GM18909 (cell line): ENCODE measurements around the gene CACNA1G.

Source experiments
- ATAC-seq: cut with Tn5 transposase; IDR thresholded peaks from one replicate; pipeline ENCODE4 v1.9.1; 2021; ENCODE audit warnings: mild to moderate bottlenecking; ENCODE audit not compliant: unreplicated experiment, poor library complexity

CACNA1G gene

GRCh38 chr17:50564916-50565315 is 4.4 kb downstream of the CACNA1G start:
- no peak for ATAC-seq

GRCh38 chr17:50565402-50566350 is 5.2 kb downstream of the CACNA1G start:
- no peak for ATAC-seq

GRCh38 chr17:50566886-50567285 is 6.4 kb downstream of the CACNA1G start:
- ATAC-seq, result no peak

GRCh38 chr17:50568659-50569058 is 8.1 kb downstream of the CACNA1G start:
- no peak for ATAC-seq

DNA sequence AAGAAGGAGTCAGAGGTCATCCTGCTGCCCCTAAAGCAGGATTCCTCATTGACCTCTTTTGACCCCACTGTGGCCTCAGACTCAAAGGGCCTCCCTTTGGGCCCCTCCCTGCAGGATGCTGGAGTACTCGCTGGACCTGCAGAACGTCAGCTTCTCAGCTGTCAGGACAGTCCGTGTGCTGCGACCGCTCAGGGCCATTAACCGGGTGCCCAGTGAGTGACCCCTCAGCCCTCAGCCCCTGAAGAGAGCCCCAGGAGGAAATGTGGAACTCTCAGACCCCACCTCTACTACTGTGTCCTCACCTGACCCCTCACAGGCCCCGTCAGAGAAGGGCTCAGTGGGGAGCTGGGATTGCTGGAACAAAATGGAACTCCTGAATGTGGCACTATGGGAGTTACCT is 9.1 kb downstream of the CACNA1G start:
- no peak for ATAC-seq

DNA sequence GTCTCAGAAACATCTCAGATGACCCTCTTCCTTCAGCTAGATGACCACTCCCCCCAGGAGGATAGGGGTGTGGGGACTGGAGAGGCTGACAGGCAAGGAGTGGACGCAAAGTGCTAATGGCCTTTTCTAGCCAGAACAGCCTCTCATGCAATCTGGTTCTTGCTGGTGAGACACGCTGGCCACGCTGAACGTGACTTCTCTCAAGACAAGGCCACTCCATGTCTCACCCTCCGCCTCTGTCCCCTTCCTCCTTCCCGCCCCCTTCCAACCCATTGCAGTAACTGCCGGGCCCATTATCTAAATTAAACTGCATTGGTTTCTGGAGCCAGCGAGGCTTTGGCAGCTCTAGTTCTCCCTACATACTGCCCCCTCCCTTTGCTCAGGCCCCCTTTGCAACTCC is 9.5 kb downstream of the CACNA1G start:
- ATAC-seq, result no peak

DNA sequence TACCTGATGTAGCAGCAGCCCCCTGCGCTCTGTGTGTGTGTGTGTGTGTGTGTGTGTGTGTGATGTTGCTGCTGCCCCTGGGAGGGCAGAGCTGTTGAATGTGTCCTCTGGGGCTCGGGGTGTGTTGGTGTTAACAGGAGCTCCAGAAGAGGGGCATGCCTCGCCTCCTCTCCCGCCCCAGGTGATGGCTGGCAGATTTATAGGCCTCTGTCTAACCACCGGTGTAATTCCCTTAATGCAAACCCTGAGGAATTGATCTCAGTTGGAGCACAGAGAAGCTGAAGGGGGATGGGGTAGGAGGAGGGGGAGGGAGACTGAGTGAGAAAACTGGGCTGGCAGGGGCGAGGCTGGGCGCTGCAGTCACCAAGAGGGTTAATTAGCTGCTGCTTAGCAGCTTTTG is 10.0 kb downstream of the CACNA1G start:
- no peak for ATAC-seq

GRCh38 chr17:50571681-50572080 is 11.2 kb downstream of the CACNA1G start:
- ATAC-seq, result no peak

- ATAC-seq, result no peak
Observed at GRCh38 chr17:50572541-50572940, 12.0 kb downstream of the CACNA1G start.

DNA sequence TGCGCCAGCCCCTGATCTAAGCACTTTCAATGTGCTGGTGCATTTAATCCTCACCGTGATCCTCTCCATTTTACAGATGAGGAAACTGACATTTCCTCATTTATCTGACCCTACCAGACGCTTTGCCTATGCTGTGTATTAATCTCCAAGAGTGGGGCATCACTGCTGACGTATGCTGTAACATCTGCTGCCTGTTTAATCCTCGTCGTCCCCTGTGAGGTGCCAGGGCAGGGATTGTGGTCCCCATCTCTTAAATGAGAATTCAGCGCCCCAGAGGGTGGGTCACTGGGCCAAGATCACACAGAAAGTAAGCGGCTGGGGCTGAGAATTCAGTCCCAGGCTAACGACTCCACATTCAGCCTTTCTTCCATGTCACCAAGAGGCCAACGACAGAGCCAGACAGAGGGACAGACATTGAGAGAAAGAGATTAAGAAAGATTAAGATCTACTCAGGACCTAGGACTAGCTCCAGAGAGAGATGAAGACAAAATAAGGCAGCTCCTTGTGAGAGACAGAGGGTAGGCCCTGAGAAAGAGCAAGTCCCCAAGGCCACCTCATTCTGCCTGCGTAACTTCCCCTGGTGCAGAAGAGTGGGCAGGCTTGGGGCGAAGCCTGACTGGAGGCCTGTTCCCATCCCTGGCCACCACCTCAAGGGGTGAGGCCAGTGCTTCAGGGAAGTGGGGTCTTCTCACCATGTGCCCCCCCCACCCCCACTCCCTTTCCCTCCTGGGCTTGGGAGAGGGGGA is 13.5 kb downstream of the CACNA1G start:
- ATAC-seq, result no peak

DNA sequence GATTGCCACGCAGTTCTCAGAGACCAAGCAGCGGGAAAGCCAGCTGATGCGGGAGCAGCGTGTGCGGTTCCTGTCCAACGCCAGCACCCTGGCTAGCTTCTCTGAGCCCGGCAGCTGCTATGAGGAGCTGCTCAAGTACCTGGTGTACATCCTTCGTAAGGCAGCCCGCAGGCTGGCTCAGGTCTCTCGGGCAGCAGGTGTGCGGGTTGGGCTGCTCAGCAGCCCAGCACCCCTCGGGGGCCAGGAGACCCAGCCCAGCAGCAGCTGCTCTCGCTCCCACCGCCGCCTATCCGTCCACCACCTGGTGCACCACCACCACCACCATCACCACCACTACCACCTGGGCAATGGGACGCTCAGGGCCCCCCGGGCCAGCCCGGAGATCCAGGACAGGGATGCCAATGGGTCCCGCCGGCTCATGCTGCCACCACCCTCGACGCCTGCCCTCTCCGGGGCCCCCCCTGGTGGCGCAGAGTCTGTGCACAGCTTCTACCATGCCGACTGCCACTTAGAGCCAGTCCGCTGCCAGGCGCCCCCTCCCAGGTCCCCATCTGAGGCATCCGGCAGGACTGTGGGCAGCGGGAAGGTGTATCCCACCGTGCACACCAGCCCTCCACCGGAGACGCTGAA is 15.2 kb downstream of the CACNA1G start:
- ATAC-seq, result no peak

DNA sequence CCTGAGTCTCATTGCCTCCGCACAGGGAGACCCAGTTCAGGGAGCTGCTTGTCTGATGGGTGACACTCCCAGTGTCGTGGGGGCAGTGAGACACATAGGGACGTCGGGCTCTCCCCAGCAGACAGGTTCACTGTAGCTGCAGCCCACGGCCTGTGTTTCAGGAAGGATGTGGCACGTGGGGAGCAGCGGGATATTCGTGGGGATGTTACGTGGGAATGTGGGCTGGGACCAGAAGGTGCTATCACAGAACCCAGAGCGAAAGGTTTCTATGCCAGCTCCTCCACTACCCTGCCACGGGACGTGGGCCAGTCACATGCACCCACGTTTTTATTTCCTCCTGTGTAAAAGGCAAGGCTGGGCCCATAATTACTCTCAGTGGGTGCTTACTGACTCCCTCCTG is 16.3 kb downstream of the CACNA1G start:
- ATAC-seq, result no peak

- no peak for ATAC-seq
Observed at GRCh38 chr17:50577451-50577954, 17.0 kb downstream of the CACNA1G start.

DNA sequence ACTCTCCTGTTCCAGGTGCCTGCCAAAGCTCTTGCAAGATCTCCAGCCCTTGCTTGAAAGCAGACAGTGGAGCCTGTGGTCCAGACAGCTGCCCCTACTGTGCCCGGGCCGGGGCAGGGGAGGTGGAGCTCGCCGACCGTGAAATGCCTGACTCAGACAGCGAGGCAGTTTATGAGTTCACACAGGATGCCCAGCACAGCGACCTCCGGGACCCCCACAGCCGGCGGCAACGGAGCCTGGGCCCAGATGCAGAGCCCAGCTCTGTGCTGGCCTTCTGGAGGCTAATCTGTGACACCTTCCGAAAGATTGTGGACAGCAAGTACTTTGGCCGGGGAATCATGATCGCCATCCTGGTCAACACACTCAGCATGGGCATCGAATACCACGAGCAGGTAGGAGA is 17.7 kb downstream of the CACNA1G start:
- ATAC-seq, result no peak

DNA sequence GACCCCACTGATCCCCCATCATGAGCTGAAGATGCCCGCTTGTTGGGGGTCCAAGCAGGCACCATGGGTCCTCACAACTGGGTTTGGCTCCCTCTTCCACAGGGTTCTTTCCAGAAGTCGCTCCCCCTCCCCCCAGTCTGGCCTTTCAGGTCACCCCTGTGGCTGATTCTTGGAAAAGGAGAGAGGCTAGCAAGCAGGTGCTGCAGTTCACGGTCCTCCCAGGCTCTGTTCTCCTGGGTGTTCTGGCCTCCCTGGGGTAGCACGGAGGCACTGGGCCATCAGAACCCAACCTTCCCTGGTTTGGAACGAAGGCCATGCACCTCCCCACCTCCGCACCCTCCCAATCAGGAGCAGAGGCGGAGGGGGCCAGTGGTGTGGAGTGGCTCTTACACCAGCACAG is 18.9 kb downstream of the CACNA1G start:
- ATAC-seq, result no peak

GRCh38 chr17:50580646-50581045 is 20.1 kb downstream of the CACNA1G start:
- ATAC-seq, result no peak

DNA sequence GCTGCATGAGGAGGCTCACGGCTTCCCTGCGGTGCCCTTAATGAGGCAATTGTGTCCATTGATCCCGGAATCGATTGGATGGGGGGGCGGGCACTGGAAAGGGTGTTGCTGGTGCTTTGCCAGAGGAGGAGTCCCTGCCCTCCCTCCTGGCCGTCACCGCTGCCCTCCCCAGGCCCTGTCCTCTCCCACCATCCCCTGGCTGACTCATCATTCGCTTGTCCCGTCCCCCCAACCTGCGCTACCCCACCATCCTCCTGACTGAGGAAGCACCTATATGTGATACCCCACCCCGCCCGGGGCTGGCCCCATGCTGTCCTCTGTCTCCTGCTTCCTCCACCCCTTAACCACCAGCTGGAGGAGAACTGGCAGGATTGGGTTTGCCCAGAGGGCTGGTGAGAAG is 20.8 kb downstream of the CACNA1G start:
- ATAC-seq, result no peak

- ATAC-seq, result no peak
Observed at GRCh38 chr17:50582741-50583140, 22.2 kb downstream of the CACNA1G start.

DNA sequence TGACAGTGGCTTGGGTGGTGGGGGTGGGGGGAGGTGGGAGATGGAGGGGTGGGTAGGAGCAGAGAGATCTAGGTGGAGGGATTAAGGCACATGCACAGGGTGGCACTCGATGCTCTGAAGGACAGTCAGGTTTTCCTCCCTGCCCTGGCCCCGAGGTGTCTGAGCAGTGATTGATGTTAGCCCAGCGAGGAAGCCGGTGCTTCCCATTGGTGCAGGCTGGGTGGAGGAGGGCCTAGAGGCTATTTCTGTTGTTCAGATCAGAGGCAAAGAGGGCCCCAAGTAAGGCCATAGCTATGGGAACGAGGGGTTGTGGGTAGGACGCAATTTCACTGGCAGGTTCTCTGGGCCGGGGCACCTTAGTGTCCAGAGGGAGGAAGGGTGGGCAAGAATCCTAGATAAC is 23.1 kb downstream of the CACNA1G start:
- ATAC-seq, result no peak

- no peak for ATAC-seq
Observed at GRCh38 chr17:50584116-50584515, 23.6 kb downstream of the CACNA1G start.

DNA sequence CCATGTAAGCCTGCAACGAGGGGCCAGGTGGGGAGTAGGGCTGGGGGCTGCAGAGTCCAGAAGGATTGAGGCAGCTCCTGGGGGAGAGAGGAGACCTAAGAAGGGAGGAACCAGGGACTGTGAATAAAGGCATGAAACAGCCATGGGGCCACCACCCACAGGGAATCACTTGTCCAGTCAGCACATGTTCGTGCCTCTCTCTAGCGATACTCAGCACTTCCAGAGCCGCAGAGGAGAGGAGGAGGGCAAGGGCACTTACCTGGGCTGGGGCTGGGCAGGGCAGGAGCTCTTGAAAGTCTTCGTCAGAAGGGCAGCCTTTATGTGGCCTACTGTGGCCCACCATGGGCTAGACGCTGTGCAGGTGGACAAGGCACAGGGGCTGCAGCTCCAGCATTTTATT is 24.2 kb downstream of the CACNA1G start:
- no peak for ATAC-seq
